Activated T-cell treated with anti-CD3 and anti-CD28 coated beads for 1 hour (primary cell): Measurements from ENCODE around the gene CDKN1C.

Experiments used
- DNase-seq: peaks from one replicate; pipeline ENCODE4 v3.0.0-alpha.2; 2020; ENCODE audit warnings: low read depth

CDKN1C gene

DNA sequence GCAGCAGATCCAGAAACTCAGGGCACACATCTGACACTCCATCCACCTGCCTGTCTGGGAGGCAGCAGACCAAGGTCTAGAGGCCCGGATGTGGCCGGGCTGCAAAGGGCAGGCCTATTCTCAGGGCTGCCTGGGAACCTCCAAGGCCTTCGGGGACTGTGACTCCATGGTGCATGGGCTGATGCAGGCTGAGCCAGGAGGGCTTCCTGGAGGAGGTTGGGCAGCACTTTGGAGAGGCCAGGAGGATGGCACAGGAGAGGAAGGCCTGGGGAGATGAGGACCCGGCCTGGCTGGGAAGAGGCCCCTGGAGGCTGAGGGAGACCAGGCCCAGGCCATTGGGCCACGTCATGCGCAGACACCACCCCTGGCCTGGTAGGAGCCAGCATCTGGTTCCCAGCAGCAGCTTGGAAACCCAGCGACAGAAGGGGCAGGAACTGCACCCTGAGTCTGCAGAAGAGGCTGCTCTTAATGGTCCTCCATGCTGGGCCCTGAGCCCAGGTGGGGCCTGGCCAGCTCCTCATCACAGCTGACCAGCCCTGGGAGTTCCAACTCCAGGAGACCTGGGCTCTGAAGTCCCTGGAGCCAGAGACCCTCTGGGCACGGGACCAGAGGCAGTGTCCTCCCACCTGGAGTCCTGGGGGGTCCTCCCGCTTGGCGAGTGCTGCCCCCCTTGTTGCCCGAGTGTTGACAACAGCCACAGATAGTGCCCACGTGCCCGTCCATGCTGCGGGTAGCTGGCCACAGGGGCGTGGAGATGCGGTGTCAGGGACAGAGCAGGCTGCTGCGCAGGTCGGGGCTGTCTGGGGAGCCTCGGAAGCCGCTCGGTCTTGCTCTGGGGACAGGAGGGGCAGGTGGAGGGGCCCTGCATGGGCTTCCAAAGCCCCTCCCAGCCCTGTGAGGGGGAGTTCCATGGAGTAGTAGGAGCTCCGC, 38.1 kb upstream of the CDKN1C start:
- no peak for DNase-seq

DNA sequence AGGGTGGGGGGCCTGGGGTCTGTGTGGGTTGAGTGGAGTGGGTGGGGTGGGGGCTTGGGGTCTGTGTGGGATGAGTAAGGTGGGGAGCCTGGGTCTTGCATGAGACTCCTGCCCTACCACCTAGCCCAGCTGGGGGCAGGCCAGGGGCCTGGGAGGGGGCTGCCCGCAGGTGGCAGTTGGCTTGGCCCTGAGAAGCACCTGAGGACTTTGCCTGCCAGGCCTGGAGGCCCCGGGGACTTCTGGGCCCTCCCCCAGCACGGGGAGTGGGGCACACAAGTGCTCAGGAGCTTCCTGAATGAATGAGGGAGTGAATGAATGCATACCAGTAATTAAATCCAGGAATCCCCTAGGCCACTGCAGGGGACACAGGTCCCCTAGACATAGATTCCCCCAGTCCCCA, 37.1 kb upstream of the CDKN1C start:
- no peak for DNase-seq

GRCh38 chr11:2921742-2922493, 36.3 kb upstream of the CDKN1C start:
- DNase-seq, result no peak

- no peak for DNase-seq
Measured at GRCh38 chr11:2921261-2921660, 35.7 kb upstream of the CDKN1C start.

GRCh38 chr11:2920343-2920742, 34.8 kb upstream of the CDKN1C start:
- DNase-seq, result no peak

GRCh38 chr11:2919837-2920236, 34.3 kb upstream of the CDKN1C start:
- DNase-seq, result no peak

- no peak for DNase-seq
Measured at GRCh38 chr11:2919188-2919587, 33.6 kb upstream of the CDKN1C start.

DNA sequence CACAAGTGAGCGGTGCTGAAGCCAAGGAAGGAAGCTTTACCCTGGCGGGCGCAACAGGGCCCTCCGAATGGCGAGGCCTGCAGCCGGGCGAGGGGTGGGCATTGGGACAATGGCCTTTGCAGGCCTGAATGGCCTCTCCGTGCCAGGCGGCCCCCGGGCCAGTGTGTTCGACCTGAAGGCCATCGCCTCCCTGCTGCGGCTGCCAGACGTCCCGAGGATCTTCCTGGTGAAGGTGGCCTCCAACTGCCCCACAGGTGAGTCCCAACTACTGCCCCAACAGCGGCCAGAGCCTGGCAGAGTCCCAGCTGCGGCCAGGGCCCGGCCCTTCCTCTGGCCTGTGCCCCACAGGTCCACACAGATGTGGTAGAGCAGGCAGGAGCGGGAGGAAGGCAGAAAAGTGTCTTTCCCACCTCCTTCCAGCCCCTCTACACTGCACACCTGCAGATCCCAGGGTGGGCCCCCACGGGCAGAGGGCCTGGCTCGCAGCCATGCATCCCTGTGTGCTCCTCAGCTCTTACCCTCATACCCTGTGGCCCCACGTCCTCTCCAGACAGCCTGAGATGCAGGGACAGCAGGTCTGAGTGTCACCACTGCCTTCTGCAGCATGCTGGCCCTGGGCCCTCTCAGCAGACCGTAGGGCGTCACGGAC, 32.4 kb upstream of the CDKN1C start:
- DNase-seq, result no peak

DNA sequence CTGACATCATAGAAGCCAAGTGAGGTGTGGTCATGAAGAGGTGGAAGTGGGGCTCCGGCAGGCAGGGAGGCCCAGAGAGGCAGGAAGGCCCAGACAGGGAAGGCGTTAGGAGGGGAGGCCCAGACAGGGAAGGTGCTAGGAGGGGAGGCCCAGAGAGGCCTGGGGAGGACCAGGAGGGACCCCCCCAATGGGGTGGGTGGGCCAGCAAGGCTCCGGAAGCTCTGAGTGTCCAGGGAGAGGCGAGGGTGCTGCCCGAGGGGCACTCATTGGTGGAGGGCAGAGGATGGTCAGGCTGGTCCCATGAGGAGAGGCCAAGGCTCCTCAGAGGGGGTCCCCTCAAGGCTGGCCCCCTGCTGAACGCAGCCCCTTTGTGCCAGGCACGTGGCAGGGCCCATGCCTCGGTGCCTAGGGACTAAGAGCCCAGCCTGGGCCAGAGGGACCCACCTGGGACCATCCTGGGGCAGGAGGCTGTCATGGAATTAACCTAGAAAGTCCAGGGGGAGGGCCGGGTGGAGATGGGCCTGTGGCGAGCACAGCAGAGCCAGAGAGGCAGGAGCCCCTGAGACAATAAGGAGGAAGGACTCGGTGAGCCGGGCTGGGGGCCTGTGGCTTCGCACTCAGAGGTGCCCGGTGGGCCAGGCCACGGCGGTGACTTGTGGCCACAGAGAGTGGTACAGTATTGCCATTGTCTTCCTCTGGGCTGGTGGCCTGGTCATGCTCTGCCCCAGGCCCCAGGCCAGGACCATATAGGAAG, 31.5 kb upstream of the CDKN1C start:
- DNase-seq, result no peak

GRCh38 chr11:2916114-2916891, 30.7 kb upstream of the CDKN1C start:
- DNase-seq, result no peak

DNA sequence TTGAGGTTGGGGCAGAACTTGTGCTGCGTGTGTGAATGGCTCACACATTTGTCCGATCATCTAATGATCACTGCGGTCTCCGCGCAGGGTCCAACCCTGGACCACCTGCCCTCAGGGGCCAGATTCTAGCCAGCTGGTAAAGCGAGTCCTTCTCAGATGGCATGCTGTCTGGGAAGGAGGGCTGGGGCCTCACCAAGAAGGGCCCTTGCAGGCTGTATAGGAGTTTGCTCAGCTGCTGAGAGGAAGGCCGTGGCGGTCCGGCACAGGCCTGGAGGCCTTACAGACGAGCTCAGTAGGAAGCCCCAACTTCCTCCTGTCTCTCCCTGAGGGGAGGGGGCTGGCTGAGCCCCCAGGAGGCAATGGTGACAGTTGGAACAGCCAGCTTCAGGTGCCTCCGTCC, 29.9 kb upstream of the CDKN1C start:
- no peak for DNase-seq

- no peak for DNase-seq
Measured at GRCh38 chr11:2914455-2915195, 29.1 kb upstream of the CDKN1C start.

DNA sequence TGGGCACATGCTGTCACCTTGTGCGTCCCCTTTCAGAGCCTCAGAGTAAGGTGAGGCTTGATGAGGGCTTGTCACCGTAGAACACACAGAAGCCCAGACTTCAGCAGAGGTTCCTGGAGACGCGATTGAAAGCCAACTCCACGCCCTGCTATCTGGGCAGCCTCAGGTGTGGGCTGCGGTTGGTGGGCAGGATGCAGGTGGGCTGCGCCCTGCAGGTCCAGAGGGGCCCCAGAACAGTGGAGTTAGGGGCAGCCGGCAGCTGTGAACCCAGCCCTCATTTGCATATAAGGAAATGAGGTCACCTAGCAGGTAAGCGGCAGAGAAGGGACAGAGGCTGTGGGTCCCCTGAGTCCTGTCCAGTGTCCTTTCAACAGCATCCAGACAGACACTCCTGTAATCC, 28.2 kb upstream of the CDKN1C start:
- no peak for DNase-seq

- no peak for DNase-seq
Measured at GRCh38 chr11:2913019-2913431, 27.4 kb upstream of the CDKN1C start.

- DNase-seq, result no peak
Measured at GRCh38 chr11:2912498-2912897, 26.9 kb upstream of the CDKN1C start.

DNA sequence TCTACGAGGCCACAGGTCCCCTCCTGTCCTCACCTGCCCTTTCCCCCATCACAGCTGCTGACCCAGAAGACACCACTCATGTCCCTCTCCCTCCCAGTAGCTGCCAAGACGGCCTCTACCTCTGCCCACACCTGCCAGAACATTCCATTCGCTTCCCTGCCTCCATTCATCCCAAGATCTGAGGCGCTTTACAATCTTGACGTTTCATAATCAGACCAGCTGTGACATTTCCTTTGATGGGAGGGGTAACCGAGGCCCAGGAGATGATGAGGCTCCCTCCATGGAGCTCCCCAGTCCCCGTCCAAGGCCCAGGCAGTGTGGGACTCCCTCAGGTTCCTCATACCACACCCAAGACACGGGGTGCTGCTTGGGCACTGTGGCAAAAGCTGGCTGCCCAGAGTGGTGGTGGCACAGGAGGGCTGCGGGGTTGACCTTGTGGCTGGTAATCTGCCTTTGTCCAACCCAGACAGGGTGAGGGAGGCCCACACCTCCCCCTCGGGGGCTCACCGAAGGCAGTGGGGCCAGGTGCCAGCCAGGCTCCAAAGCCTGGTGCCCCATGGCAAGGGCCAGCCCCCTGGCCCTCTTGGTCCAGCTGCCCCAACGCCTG, 26.3 kb upstream of the CDKN1C start:
- no peak for DNase-seq

- DNase-seq, result no peak
Measured at GRCh38 chr11:2911088-2911784, 25.7 kb upstream of the CDKN1C start.

DNA sequence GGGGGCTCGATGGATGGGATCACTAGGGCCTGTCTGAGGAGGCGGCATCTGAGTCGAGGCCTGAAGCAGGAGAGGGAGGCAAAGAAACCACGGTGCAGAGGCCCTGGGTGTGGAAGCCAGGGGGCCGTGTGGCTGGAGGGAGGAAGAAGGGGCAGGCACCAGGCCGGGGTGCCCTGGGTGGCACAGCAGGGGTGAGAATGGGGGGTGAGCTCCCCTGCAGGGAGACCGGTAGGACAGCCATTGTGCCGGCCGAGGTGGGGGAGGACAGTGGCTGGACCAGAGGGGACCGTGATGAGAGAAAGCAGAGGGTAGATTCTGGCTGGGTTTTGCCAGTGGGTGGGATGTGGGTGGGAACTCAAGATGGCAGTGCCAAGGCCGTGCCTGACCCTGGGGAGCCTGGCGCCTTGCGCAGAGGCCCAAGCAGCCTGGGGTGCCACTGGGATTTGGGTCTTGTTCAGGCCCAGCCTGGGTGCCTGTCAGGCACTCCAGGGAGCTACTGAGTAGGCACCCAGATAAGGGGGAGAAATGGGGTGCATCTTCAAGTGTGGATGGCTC, 24.9 kb upstream of the CDKN1C start:
- no peak for DNase-seq
